Stimulated activated naive B cell treated with anti-CD40 and anti-IgM and Interleukin-4, amounts not matched to agents 10 μg/mL and 1 μg/mL and 100 μg/mL, for 72 hours (primary cell): ENCODE results near the gene SLTM.
A peak's percentile ranks its signal among the peaks of the same experiment; 100 is the strongest.
"Not testable (repeated sequence)": the region's sequence is repeated elsewhere in the genome, so short reads cannot be mapped to it uniquely, and the experiment has no call there.

Experiments used
- ATAC-seq, 2 donors: fragments of 150-1000 bp; cut with Tn5 transposase; replicated peaks; 2 replicates each; pipeline ENCODE4 v1.10.0; 2021; ENCODE audit warnings: moderate library complexity in 1 of 2
- DNase-seq: peaks from one replicate; pipeline ENCODE4 v3.0.0; 2021
- H3K27ac Mint-ChIP-seq: one replicate; pipeline ENCODE4 v1.8.0; 2022; ENCODE audit warnings: mild to moderate bottlenecking, mixed read lengths
- H3K27me3 Mint-ChIP-seq, 2 donors: one replicate each; pipeline ENCODE4 v1.8.0; 2022; ENCODE audit warnings: mixed read lengths in 2 of 2
- H3K36me3 Mint-ChIP-seq, 2 donors: one replicate each; pipeline ENCODE4 v1.8.0; 2022; ENCODE audit warnings: mixed read lengths in 2 of 2, mild to moderate bottlenecking in 1 of 2
- H3K4me1 Mint-ChIP-seq, 2 donors: one replicate each; pipeline ENCODE4 v1.8.0; 2022; ENCODE audit warnings: mixed read lengths in 2 of 2, mild to moderate bottlenecking in 1 of 2
- H3K4me3 Mint-ChIP-seq, 2 donors: one replicate each; pipeline ENCODE4 v1.8.0; 2022; ENCODE audit warnings: mild to moderate bottlenecking in 2 of 2, mixed read lengths in 2 of 2, moderate library complexity in 1 of 2
- H3K9me3 Mint-ChIP-seq, 2 donors: one replicate each; pipeline ENCODE4 v1.8.0; 2022; ENCODE audit warnings: mixed read lengths in 2 of 2, mild to moderate bottlenecking in 1 of 2

Gene SLTM

GRCh38 chr15:58947179-58947578 lies 13.7 kb upstream of the SLTM start:
- no peak overlapping the region for H3K4me3 Mint-ChIP-seq
- no peaks in the 10 kb centered on the region for H3K9me3 Mint-ChIP-seq
- no peak overlapping the region for H3K27ac Mint-ChIP-seq
- no peaks in the 10 kb centered on the region for H3K27me3 Mint-ChIP-seq
- DNase-seq, result no peak
- H3K36me3 Mint-ChIP-seq, result no peaks in the 10 kb centered on the region
- H3K4me1 Mint-ChIP-seq, result peaks cover 0 to 1% of the 10 kb centered on the region in 2 donors
- ATAC-seq, result no peak

- Mint-ChIP-seq H3K27ac (peak overlapping the region; percentile 31), H3K4me3 (peak overlapping the region; percentile 6 to 35), H3K4me1 (peaks cover 0 to 14% of the 10 kb centered on the region in 2 donors)
- not testable (repeated sequence) for DNase-seq, H3K9me3 Mint-ChIP-seq, ATAC-seq, H3K27me3 Mint-ChIP-seq, H3K36me3 Mint-ChIP-seq
These were observed 1.5 kb upstream of the SLTM start for GRCh38 chr15:58934974-58935373.

- H3K4me1 Mint-ChIP-seq, result peaks cover 0 to 14% of the 10 kb centered on the region in 2 donors
- ATAC-seq (no peak), DNase-seq (no peak)
- H3K4me3 Mint-ChIP-seq, result peak overlapping the region; percentile 35 to 99
- peak overlapping the region; percentile 100 for H3K27ac Mint-ChIP-seq
- no peaks in the 10 kb centered on the region for H3K27me3 Mint-ChIP-seq
- H3K36me3 Mint-ChIP-seq, result peaks cover 0 to 3% of the 10 kb centered on the region in 2 donors
- H3K9me3 Mint-ChIP-seq, result no peaks in the 10 kb centered on the region
These were observed 1.0 kb upstream of the SLTM start for GRCh38 chr15:58934521-58934920.

- H3K4me1 Mint-ChIP-seq, result peaks cover 0 to 14% of the 10 kb centered on the region in 2 donors
- ATAC-seq (no peak), DNase-seq (no peak)
- no peaks in the 10 kb centered on the region for H3K9me3 Mint-ChIP-seq
- peaks cover 0 to 3% of the 10 kb centered on the region in 2 donors for H3K36me3 Mint-ChIP-seq
- peak overlapping the region; percentile 100 for H3K27ac Mint-ChIP-seq
- H3K27me3 Mint-ChIP-seq, result no peaks in the 10 kb centered on the region
- peak overlapping the region; percentile 99 for H3K4me3 Mint-ChIP-seq
These were observed 602 bp upstream of the SLTM start for GRCh38 chr15:58934114-58934447.

- DNase-seq (no peak), ATAC-seq (peak; percentile 32 to 38)
- H3K9me3 Mint-ChIP-seq, result no peaks in the 10 kb centered on the region
- H3K27ac Mint-ChIP-seq, result peak overlapping the region; percentile 96
- H3K27me3 Mint-ChIP-seq, result no peaks in the 10 kb centered on the region
- H3K36me3 Mint-ChIP-seq, result peaks cover 0 to 6% of the 10 kb centered on the region in 2 donors
- peak overlapping the region; percentile 89 to 99 for H3K4me3 Mint-ChIP-seq
- peaks cover 0 to 14% of the 10 kb centered on the region in 2 donors for H3K4me1 Mint-ChIP-seq
These were observed 684 bp downstream of the SLTM start for GRCh38 chr15:58932710-58933280.

GRCh38 chr15:58931987-58932588 lies 1.4 kb downstream of the SLTM start:
- ATAC-seq (no peak), DNase-seq (no peak)
- H3K36me3 Mint-ChIP-seq, result peaks cover 0 to 6% of the 10 kb centered on the region in 2 donors
- peak overlapping the region; percentile 96 for H3K27ac Mint-ChIP-seq
- peak overlapping the region; percentile 89 to 99 for H3K4me3 Mint-ChIP-seq
- H3K27me3 Mint-ChIP-seq, result no peaks in the 10 kb centered on the region
- H3K4me1 Mint-ChIP-seq, result peaks cover 0 to 14% of the 10 kb centered on the region in 2 donors
- no peaks in the 10 kb centered on the region for H3K9me3 Mint-ChIP-seq

- Mint-ChIP-seq H3K36me3 (peaks cover 0 to 9% of the 10 kb centered on the region in 2 donors), H3K4me1 (peaks cover 0 to 14% of the 10 kb centered on the region in 2 donors), H3K27me3 (no peaks in the 10 kb centered on the region), H3K4me3 (no peak overlapping the region), H3K27ac (no peak overlapping the region), H3K9me3 (no peaks in the 10 kb centered on the region)
- DNase-seq (no peak), ATAC-seq (no peak)
These were observed 3.5 kb downstream of the SLTM start for GRCh38 chr15:58929891-58930416.

- ATAC-seq, result no peak
- H3K27me3 Mint-ChIP-seq, result no peaks in the 10 kb centered on the region
- peaks cover 0 to 6% of the 10 kb centered on the region in 2 donors for H3K4me1 Mint-ChIP-seq
- no peaks in the 10 kb centered on the region for H3K9me3 Mint-ChIP-seq
- peaks cover 0 to 13% of the 10 kb centered on the region in 2 donors for H3K36me3 Mint-ChIP-seq
- no peak overlapping the region for H3K4me3 Mint-ChIP-seq
- H3K27ac Mint-ChIP-seq, result no peak overlapping the region
- no peak for DNase-seq
These were observed 6.7 kb downstream of the SLTM start for GRCh38 chr15:58926823-58927222.

- Mint-ChIP-seq H3K27me3 (no peaks in the 10 kb centered on the region), H3K36me3 (peaks cover 0 to 13% of the 10 kb centered on the region in 2 donors), H3K4me1 (no peaks in the 10 kb centered on the region), H3K27ac (no peak overlapping the region), H3K4me3 (no peak overlapping the region), H3K9me3 (no peaks in the 10 kb centered on the region)
- DNase-seq, result no peak
- no peak for ATAC-seq
These were observed 9.2 kb downstream of the SLTM start for GRCh38 chr15:58924327-58924726.

- Mint-ChIP-seq H3K36me3 (peaks cover 0 to 11% of the 10 kb centered on the region in 2 donors), H3K27ac (no peak overlapping the region), H3K4me1 (no peaks in the 10 kb centered on the region), H3K4me3 (no peak overlapping the region), H3K27me3 (no peaks in the 10 kb centered on the region), H3K9me3 (no peaks in the 10 kb centered on the region)
- no peak for DNase-seq
- no peak for ATAC-seq
These were observed 9.7 kb downstream of the SLTM start for GRCh38 chr15:58923696-58924300.

GRCh38 chr15:58923284-58923683 lies 10.2 kb downstream of the SLTM start:
- Mint-ChIP-seq H3K9me3 (no peaks in the 10 kb centered on the region), H3K36me3 (peaks cover 0 to 11% of the 10 kb centered on the region in 2 donors), H3K27ac (no peak overlapping the region), H3K27me3 (no peaks in the 10 kb centered on the region), H3K4me3 (no peak overlapping the region), H3K4me1 (no peaks in the 10 kb centered on the region)
- DNase-seq, result no peak
- ATAC-seq, result no peak

- Mint-ChIP-seq H3K9me3 (no peaks in the 10 kb centered on the region), H3K36me3 (peaks cover 2 to 13% of the 10 kb centered on the region in 2 donors), H3K4me1 (peaks cover 2 to 5% of the 10 kb centered on the region in 2 donors), H3K4me3 (no peak overlapping the region), H3K27ac (no peak overlapping the region), H3K27me3 (no peaks in the 10 kb centered on the region)
- ATAC-seq (no peak), DNase-seq (no peak)
These were observed 12.2 kb downstream of the SLTM start for GRCh38 chr15:58921267-58921790.

GRCh38 chr15:58920447-58920846 lies 13.0 kb downstream of the SLTM start:
- not testable (repeated sequence) for H3K27me3 Mint-ChIP-seq, H3K27ac Mint-ChIP-seq, H3K9me3 Mint-ChIP-seq, ATAC-seq, H3K4me3 Mint-ChIP-seq, H3K4me1 Mint-ChIP-seq, DNase-seq
- peaks cover 4 to 19% of the 10 kb centered on the region in 2 donors for H3K36me3 Mint-ChIP-seq

GRCh38 chr15:58919232-58919631 lies 14.2 kb downstream of the SLTM start:
- Mint-ChIP-seq H3K9me3 (no peaks in the 10 kb centered on the region), H3K27me3 (no peaks in the 10 kb centered on the region), H3K27ac (no peak overlapping the region), H3K4me1 (peaks cover 8 to 9% of the 10 kb centered on the region in 2 donors), H3K36me3 (peaks cover 6 to 26% of the 10 kb centered on the region in 2 donors), H3K4me3 (no peak overlapping the region)
- DNase-seq, result no peak
- no peak for ATAC-seq

GRCh38 chr15:58918239-58918638 lies 15.2 kb downstream of the SLTM start:
- DNase-seq, result no peak
- H3K9me3 Mint-ChIP-seq, result no peaks in the 10 kb centered on the region
- no peak overlapping the region for H3K27ac Mint-ChIP-seq
- H3K36me3 Mint-ChIP-seq, result peaks cover 13 to 26% of the 10 kb centered on the region in 2 donors
- no peaks in the 10 kb centered on the region for H3K27me3 Mint-ChIP-seq
- no peak for ATAC-seq
- H3K4me3 Mint-ChIP-seq, result no peak overlapping the region
- H3K4me1 Mint-ChIP-seq, result peaks cover 9 to 12% of the 10 kb centered on the region in 2 donors
